ENCODE measurements around the gene CUTA. TPM values are rescaled to one million over a fixed set of nuclear protein-coding genes. Genes with fewer than 3 reads are reported as not detected.

The CUTA gene
- total and polyA plus RNA-seq, 2 experiments from 2014 or later = 204 to 404 TPM

DNA sequence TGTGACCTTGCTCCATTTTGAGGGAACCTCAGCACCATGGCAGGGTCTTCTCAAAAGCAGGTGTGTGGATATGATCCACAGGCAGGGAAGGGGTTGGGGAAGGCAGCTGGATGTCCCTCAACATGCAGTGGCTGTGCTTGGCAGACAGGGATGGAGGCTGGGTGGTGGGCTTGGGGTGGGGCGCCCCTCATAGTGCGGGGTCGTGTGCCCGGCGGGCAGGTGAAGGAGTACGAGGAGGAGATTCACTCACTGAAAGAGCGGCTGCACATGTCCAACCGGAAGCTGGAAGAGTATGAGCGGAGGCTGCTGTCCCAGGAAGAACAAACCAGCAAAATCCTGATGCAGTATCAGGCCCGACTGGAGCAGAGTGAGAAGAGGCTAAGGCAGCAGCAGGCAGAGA lies 28.4 kb upstream of the CUTA start:
- Histone ChIP-seq H2AFZ (no peak overlapping the region), H3F3A (ENCODE audit: insufficient read depth) (peaks cover 15% of the 10 kb centered on the region), H3K79me2 (ENCODE audit: insufficient read depth) (no peaks in the 10 kb centered on the region), H3K9me2 (ENCODE audit: insufficient read depth) (no peaks in the 10 kb centered on the region), H3K4me1 (ENCODE audit: insufficient read depth) (no peaks in the 10 kb centered on the region), H4K20me1 (ENCODE audit: insufficient read depth) (no peaks in the 10 kb centered on the region), H3K27me3 (replicated peaks; ENCODE audit: insufficient read depth) (no peaks in the 10 kb centered on the region), H3K9ac (no peak overlapping the region), H3K36me3 (ENCODE audit: low read depth) (no peaks in the 10 kb centered on the region), H3K4me3 (no peak overlapping the region), H3K9me3 (ENCODE audit: low read depth) (no peaks in the 10 kb centered on the region), H3K4me2 (ENCODE audit: unreplicated experiment) (no peak overlapping the region), H3K27ac (no peak overlapping the region)
- 94% methylated on average over 10 of the region's 10 CpGs for WGBS, 2 experiments (ENCODE audit: low coverage in 1 of 2, low lambda C conversion rate in 2 of 2, missing lambda C conversion rate in 2 of 2)
- TF ChIP-seq EZH2 (IDR thresholded peaks at IDR 0.05; ENCODE audit: insufficient read depth, poor library complexity, severe bottlenecking) = no peak
- no peak for TF ChIP-seq EZH2phosphoT487 (IDR thresholded peaks at IDR 0.05; ENCODE audit: insufficient read depth, low read depth)
- no peak for DNase-seq
- in situ Hi-C loops (cut with MboI) = no loop called here

- Histone ChIP-seq H3K9me3 (ENCODE audit: low read depth) (no peaks in the 10 kb centered on the region), H3K4me2 (ENCODE audit: unreplicated experiment) (no peak overlapping the region), H3K4me1 (ENCODE audit: insufficient read depth) (no peaks in the 10 kb centered on the region), H3K79me2 (ENCODE audit: insufficient read depth) (no peaks in the 10 kb centered on the region), H2AFZ (no peak overlapping the region), H3K4me3 (no peak overlapping the region), H3K36me3 (ENCODE audit: low read depth) (no peaks in the 10 kb centered on the region), H3K27me3 (replicated peaks; ENCODE audit: insufficient read depth) (no peaks in the 10 kb centered on the region), H3K9me2 (ENCODE audit: insufficient read depth) (no peaks in the 10 kb centered on the region), H3K27ac (no peak overlapping the region), H4K20me1 (ENCODE audit: insufficient read depth) (no peaks in the 10 kb centered on the region), H3F3A (ENCODE audit: insufficient read depth) (peaks cover 6% of the 10 kb centered on the region), H3K9ac (no peak overlapping the region)
- no peak for TF ChIP-seq EZH2phosphoT487 (IDR thresholded peaks at IDR 0.05; ENCODE audit: insufficient read depth, low read depth)
- TF ChIP-seq EZH2 (IDR thresholded peaks at IDR 0.05; ENCODE audit: insufficient read depth, poor library complexity, severe bottlenecking) = no peak
- peak; percentile 18 for DNase-seq
- 77 to 87% methylated on average over 3 of the region's 3 CpGs for WGBS, 2 experiments (ENCODE audit: low coverage in 1 of 2, low lambda C conversion rate in 2 of 2, missing lambda C conversion rate in 2 of 2)
- in situ Hi-C loops (cut with MboI) = no loop called here
Measured at GRCh38 chr6:33445119-33445603, 27.3 kb upstream of the CUTA start.

- no peaks in the 10 kb centered on the region for H3K9me3 ChIP-seq (ENCODE audit: low read depth)
- no peaks in the 10 kb centered on the region for H4K20me1 ChIP-seq (ENCODE audit: insufficient read depth)
- H3K4me3 ChIP-seq = no peak overlapping the region
- no peak overlapping the region for H3K4me2 ChIP-seq (ENCODE audit: unreplicated experiment)
- TF ChIP-seq EZH2 (IDR thresholded peaks at IDR 0.05; ENCODE audit: insufficient read depth, poor library complexity, severe bottlenecking) (no peak), EZH2phosphoT487 (IDR thresholded peaks at IDR 0.05; ENCODE audit: insufficient read depth, low read depth) (no peak)
- no peaks in the 10 kb centered on the region for H3K9me2 ChIP-seq (ENCODE audit: insufficient read depth)
- in situ Hi-C loops (cut with MboI) = no loop called here
- no peak overlapping the region for H2AFZ ChIP-seq
- no peaks in the 10 kb centered on the region for H3K27me3 ChIP-seq (replicated peaks; ENCODE audit: insufficient read depth)
- no peaks in the 10 kb centered on the region for H3F3A ChIP-seq (ENCODE audit: insufficient read depth)
- H3K36me3 ChIP-seq (ENCODE audit: low read depth) = no peaks in the 10 kb centered on the region; the same call in 1 of the 2 replicates
- no peak overlapping the region for H3K9ac ChIP-seq
- WGBS, 2 experiments (ENCODE audit: low coverage in 1 of 2, low lambda C conversion rate in 2 of 2, missing lambda C conversion rate in 2 of 2) = 93 to 99% methylated on average over 4 to 18 of the region's 18 CpGs
- no peak for DNase-seq
- H3K27ac ChIP-seq = no peak overlapping the region
- no peaks in the 10 kb centered on the region for H3K4me1 ChIP-seq (ENCODE audit: insufficient read depth)
- no peaks in the 10 kb centered on the region for H3K79me2 ChIP-seq (ENCODE audit: insufficient read depth)
Measured at GRCh38 chr6:33443619-33444504, 26.0 kb upstream of the CUTA start.

DNA sequence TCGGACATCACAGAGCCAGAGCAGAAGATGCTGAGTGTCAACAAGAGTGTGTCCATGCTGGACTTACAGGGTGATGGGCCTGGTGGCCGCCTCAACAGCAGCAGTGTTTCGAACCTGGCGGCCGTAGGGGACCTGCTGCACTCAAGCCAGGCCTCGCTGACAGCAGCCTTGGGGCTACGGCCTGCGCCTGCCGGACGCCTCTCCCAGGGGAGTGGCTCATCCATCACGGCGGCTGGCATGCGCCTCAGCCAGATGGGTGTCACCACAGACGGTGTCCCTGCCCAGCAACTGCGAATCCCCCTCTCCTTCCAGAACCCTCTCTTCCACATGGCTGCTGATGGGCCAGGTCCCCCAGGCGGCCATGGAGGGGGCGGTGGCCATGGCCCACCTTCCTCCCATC lies 25.1 kb upstream of the CUTA start:
- no peak overlapping the region for H3K4me3 ChIP-seq
- no peak overlapping the region for H2AFZ ChIP-seq
- no peaks in the 10 kb centered on the region for H3K9me2 ChIP-seq (ENCODE audit: insufficient read depth)
- 95 to 99% methylated on average over 14 to 17 of the region's 17 CpGs for whole genome bisulfite sequencing, 2 experiments (ENCODE audit: low coverage in 1 of 2, low lambda C conversion rate in 2 of 2, missing lambda C conversion rate in 2 of 2)
- no peaks in the 10 kb centered on the region for H3K9me3 ChIP-seq (ENCODE audit: low read depth)
- H3K27ac ChIP-seq = no peak overlapping the region
- H3K4me1 ChIP-seq (ENCODE audit: insufficient read depth) = no peaks in the 10 kb centered on the region
- no peak overlapping the region for H3K4me2 ChIP-seq (ENCODE audit: unreplicated experiment)
- H3K36me3 ChIP-seq (ENCODE audit: low read depth) = peaks cover 5% of the 10 kb centered on the region; the same call in 1 of the 2 replicates
- DNase-seq = no peak
- in situ Hi-C loops (cut with MboI) = no loop called here
- no peaks in the 10 kb centered on the region for H3F3A ChIP-seq (ENCODE audit: insufficient read depth)
- no peaks in the 10 kb centered on the region for H3K27me3 ChIP-seq (replicated peaks; ENCODE audit: insufficient read depth)
- H3K9ac ChIP-seq = no peak overlapping the region
- H3K79me2 ChIP-seq (ENCODE audit: insufficient read depth) = no peaks in the 10 kb centered on the region
- H4K20me1 ChIP-seq (ENCODE audit: insufficient read depth) = no peaks in the 10 kb centered on the region
- TF ChIP-seq EZH2phosphoT487 (IDR thresholded peaks at IDR 0.05; ENCODE audit: insufficient read depth, low read depth) (no peak), EZH2 (IDR thresholded peaks at IDR 0.05; ENCODE audit: insufficient read depth, poor library complexity, severe bottlenecking) (no peak)

Data from GM23248 (cell line).